ENCODE results near the gene XBP1.

DNA sequence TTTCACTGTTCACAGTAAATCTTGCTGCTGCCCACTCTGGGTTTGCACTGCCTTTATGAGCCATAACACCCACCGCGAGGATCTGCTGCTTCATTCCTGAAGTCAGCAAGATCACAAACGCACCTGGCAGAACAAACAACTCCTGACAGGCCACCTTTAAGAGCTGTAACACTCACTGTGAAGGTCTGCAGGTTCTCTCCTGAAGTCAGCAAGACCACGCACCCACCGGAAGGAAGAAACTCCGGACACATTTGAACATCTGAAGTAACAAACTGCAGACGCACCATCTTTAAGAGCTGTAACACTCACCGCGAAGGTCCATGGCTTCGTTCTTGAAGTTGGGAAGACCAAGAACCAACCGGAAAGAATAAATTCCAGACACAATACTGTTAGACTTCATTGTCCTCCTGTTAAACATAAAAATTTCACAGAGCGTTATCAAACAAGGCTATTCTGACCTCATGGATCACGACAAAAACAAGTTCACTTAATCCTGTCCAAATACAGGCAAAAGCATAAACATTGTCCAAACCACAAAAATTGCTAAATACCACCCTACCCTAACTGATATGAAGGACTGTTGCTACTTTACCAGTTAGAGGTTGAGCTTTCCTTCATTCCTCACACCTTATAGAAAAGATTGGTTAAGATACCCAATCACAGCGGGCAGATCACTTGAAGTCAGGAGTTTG is 30.8 kb downstream of the XBP1 start:
- TF ChIP-seq, protein P1, sequence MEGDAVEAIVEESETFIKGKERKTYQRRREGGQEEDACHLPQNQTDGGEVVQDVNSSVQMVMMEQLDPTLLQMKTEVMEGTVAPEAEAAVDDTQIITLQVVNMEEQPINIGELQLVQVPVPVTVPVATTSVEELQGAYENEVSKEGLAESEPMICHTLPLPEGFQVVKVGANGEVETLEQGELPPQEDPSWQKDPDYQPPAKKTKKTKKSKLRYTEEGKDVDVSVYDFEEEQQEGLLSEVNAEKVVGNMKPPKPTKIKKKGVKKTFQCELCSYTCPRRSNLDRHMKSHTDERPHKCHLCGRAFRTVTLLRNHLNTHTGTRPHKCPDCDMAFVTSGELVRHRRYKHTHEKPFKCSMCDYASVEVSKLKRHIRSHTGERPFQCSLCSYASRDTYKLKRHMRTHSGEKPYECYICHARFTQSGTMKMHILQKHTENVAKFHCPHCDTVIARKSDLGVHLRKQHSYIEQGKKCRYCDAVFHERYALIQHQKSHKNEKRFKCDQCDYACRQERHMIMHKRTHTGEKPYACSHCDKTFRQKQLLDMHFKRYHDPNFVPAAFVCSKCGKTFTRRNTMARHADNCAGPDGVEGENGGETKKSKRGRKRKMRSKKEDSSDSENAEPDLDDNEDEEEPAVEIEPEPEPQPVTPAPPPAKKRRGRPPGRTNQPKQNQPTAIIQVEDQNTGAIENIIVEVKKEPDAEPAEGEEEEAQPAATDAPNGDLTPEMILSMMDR (IDR thresholded peaks at IDR 0.05), result no peak
- TF ChIP-seq POLR2AphosphoS5 (IDR thresholded peaks at IDR 0.05), result no peak
- no peak for TF ChIP-seq POLR2A (IDR thresholded peaks at IDR 0.05)
- TF ChIP-seq EP300 (IDR thresholded peaks at IDR 0.05), result no peak
